K562 (cell line): Measurements from ENCODE around the gene GNAI2. TPM values are rescaled to one million over a fixed set of nuclear protein-coding genes. Genes with fewer than 3 reads are reported as not detected.

Experiments used
- HDAC8 ChIP-seq: fragments of 450-650 bp; IDR thresholded peaks from 2 replicates; pipeline ENCODE4 v1.6.1; 2016; ENCODE audit warnings: mild to moderate bottlenecking, missing genetic modification characterization, moderate library complexity, missing compliant biosample characterization
- JUN ChIP-seq, 2 experiments: sonication (generic) in 1 of 2; formaldehyde crosslinking in 1 of 2; IDR thresholded peaks; 2 replicates each; pipeline versions ENCODE4 v1.6.1 to v1.8.0; 2012 to 2022; ENCODE audit warnings: borderline replicate concordance in 2 of 2, mild to moderate bottlenecking in 2 of 2, improper control_type of control experiment in 1 of 2, low read depth in 1 of 2, low read length in 1 of 2, missing genetic modification reagents in 1 of 2
- MED1 ChIP-seq: sonication (generic); formaldehyde crosslinking; IDR thresholded peaks from 2 replicates; pipeline ENCODE4 v1.8.1; 2023; ENCODE audit warnings: missing genetic modification reagents, borderline replicate concordance
- RFX1 ChIP-seq: fragments of 450-650 bp; IDR thresholded peaks from 2 replicates; pipeline ENCODE4 v1.6.1; 2016; ENCODE audit warnings: mild to moderate bottlenecking, moderate library complexity
- ZNF217 ChIP-seq: sonication (generic); formaldehyde crosslinking; IDR thresholded peaks from 2 replicates; pipeline ENCODE4 v1.8.0; 2022; ENCODE audit warnings: mild to moderate bottlenecking, missing genetic modification reagents
- ZNF668 ChIP-seq: fragments of 250-450 bp; sonication (Bioruptor Pico); IDR thresholded peaks from 2 replicates; pipeline ENCODE4 v1.8.0; 2022; ENCODE audit warnings: mild to moderate bottlenecking, inconsistent platforms
- polyA plus RNA-seq, 8 experiments: library from polyadenylated mRNA; depleted of rRNA in 4 of 8; stranded (reverse) in 5 of 8; unstranded in 3 of 8; fragments of >200 nt; fragmentation: Nextera tagmentation in 2 of 8; fragmentation: Illumina TruSeq in 1 of 8; extraction: Ambion mirVana in 2 of 8; extraction: Trizol in 1 of 8; gene quantifications; 2 replicates each; pipeline versions ENCODE4 v1.2.1 to v1.2.3, GENCODE V29; 2011 to 2014; ENCODE audit warnings: inconsistent platforms in 1 of 8, missing spikeins in 1 of 8
- total RNA-seq, 7 experiments: library from RNA; depleted of rRNA in 6 of 7; stranded (reverse); fragments of >200 nt in 6 of 7; fragmentation: Illumina TruSeq in 2 of 7; extraction: Trizol in 2 of 7; gene quantifications; 2 replicates each; pipeline versions ENCODE4 v1.2.1 to v1.2.3, GENCODE V29; 2011 to 2021; ENCODE audit warnings: low replicate concordance in 1 of 7
- TF ChIP-seq, protein P1 (sequence below): fragments of 200-600 bp; sonication (generic); IDR thresholded peaks from one replicate; pipeline ENCODE4 v1.6.1; 2012; ENCODE audit warnings: mild to moderate bottlenecking, low read depth, low read length, inconsistent platforms

Gene GNAI2
- total and polyA plus RNA-seq, 9 of the 15 experiments (the other 6 are each of a cell fraction or from before 2014, with no cell fraction given), result 1.1 to 72.2 (median 42.7) TPM

GRCh38 chr3:50269977-50270413 is 34.0 kb downstream of the GNAI2 start (continued):
- TF ChIP-seq, protein P1, sequence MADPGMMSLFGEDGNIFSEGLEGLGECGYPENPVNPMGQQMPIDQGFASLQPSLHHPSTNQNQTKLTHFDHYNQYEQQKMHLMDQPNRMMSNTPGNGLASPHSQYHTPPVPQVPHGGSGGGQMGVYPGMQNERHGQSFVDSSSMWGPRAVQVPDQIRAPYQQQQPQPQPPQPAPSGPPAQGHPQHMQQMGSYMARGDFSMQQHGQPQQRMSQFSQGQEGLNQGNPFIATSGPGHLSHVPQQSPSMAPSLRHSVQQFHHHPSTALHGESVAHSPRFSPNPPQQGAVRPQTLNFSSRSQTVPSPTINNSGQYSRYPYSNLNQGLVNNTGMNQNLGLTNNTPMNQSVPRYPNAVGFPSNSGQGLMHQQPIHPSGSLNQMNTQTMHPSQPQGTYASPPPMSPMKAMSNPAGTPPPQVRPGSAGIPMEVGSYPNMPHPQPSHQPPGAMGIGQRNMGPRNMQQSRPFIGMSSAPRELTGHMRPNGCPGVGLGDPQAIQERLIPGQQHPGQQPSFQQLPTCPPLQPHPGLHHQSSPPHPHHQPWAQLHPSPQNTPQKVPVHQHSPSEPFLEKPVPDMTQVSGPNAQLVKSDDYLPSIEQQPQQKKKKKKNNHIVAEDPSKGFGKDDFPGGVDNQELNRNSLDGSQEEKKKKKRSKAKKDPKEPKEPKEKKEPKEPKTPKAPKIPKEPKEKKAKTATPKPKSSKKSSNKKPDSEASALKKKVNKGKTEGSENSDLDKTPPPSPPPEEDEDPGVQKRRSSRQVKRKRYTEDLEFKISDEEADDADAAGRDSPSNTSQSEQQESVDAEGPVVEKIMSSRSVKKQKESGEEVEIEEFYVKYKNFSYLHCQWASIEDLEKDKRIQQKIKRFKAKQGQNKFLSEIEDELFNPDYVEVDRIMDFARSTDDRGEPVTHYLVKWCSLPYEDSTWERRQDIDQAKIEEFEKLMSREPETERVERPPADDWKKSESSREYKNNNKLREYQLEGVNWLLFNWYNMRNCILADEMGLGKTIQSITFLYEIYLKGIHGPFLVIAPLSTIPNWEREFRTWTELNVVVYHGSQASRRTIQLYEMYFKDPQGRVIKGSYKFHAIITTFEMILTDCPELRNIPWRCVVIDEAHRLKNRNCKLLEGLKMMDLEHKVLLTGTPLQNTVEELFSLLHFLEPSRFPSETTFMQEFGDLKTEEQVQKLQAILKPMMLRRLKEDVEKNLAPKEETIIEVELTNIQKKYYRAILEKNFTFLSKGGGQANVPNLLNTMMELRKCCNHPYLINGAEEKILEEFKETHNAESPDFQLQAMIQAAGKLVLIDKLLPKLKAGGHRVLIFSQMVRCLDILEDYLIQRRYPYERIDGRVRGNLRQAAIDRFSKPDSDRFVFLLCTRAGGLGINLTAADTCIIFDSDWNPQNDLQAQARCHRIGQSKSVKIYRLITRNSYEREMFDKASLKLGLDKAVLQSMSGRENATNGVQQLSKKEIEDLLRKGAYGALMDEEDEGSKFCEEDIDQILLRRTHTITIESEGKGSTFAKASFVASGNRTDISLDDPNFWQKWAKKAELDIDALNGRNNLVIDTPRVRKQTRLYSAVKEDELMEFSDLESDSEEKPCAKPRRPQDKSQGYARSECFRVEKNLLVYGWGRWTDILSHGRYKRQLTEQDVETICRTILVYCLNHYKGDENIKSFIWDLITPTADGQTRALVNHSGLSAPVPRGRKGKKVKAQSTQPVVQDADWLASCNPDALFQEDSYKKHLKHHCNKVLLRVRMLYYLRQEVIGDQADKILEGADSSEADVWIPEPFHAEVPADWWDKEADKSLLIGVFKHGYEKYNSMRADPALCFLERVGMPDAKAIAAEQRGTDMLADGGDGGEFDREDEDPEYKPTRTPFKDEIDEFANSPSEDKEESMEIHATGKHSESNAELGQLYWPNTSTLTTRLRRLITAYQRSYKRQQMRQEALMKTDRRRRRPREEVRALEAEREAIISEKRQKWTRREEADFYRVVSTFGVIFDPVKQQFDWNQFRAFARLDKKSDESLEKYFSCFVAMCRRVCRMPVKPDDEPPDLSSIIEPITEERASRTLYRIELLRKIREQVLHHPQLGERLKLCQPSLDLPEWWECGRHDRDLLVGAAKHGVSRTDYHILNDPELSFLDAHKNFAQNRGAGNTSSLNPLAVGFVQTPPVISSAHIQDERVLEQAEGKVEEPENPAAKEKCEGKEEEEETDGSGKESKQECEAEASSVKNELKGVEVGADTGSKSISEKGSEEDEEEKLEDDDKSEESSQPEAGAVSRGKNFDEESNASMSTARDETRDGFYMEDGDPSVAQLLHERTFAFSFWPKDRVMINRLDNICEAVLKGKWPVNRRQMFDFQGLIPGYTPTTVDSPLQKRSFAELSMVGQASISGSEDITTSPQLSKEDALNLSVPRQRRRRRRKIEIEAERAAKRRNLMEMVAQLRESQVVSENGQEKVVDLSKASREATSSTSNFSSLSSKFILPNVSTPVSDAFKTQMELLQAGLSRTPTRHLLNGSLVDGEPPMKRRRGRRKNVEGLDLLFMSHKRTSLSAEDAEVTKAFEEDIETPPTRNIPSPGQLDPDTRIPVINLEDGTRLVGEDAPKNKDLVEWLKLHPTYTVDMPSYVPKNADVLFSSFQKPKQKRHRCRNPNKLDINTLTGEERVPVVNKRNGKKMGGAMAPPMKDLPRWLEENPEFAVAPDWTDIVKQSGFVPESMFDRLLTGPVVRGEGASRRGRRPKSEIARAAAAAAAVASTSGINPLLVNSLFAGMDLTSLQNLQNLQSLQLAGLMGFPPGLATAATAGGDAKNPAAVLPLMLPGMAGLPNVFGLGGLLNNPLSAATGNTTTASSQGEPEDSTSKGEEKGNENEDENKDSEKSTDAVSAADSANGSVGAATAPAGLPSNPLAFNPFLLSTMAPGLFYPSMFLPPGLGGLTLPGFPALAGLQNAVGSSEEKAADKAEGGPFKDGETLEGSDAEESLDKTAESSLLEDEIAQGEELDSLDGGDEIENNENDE, result no peak
- TF ChIP-seq RFX1, result no peak
- TF ChIP-seq MED1 (CRISPR knock-in tag), result no peak
- TF ChIP-seq HDAC8, result no peak
- TF ChIP-seq JUN (IDR thresholded peaks at IDR 0.05; ENCODE audit: borderline replicate concordance, low read depth, low read length), result no peak
- TF ChIP-seq JUN (CRISPR knock-in tag; IDR thresholded peaks at IDR 0.05; ENCODE audit: borderline replicate concordance), result no peak
- TF ChIP-seq ZNF217, result no peak
- no peak for TF ChIP-seq ZNF668
- TF ChIP-seq, all 486 proteins: peak for 0
